G401.6 (cell line): Measurements from ENCODE around the gene DCAF16.

Experiments
- FAIRE-seq: peaks from 2 replicates; lab custom pipeline; 2012; peaks lifted over from hg19 to GRCh38; lab: Jason Lieb, UNC

The DCAF16 gene

DNA sequence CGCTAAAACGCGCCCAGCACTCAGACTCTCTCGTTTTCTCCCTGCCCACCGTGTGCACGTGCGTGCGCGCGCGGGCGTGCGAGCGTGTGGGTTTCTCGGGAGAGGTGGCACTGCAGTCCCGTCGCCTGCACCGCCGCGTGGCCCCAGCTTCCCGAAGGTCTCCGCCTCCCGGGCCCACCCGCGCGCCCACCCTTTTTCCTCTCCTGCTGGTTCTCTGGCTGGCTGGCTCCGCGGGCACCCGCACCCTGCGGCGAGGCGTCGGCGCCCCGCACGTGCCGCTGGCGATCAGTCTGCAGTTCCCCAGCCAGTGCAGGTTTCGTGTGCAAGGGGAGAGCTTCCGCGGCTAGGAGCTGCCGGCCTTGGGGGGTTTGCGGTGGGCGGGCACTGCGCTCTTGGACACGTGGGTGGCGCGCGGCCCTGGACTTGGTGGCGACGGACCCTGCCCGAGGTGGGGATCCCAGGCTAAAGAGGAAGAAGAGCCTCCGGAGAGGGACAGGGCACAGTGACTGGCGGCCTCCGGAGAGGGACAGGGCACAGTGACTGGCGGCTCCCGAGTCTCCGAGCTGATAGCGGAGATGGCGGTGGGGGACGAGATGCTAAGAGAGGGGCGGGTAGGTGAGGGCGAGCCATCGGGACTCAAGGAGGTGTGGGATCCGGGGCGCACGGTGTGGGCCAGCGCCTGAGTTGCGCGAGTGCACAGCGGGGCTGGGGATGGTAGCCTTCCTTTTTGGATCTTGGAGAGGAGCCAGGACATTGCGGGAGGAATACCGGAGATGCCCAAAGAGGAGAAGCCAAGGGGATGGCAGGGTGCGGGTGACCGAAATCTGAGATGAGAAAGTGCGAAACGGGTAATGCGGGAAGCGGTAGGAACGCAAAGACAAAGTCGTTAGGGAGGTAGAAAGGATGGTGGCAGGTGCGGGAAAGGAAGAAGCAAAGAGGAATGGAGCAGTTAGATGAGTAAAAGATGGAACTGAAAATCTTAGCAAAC, 29.0 kb downstream of the DCAF16 start, which contains the start of gene FAM184B:
FAM184B (minus strand) TSS at position 322 of the 988 bp plus-strand sequence. CDS start 322 bp downstream, outside the sequence.
- FAIRE-seq, result no peak

DNA sequence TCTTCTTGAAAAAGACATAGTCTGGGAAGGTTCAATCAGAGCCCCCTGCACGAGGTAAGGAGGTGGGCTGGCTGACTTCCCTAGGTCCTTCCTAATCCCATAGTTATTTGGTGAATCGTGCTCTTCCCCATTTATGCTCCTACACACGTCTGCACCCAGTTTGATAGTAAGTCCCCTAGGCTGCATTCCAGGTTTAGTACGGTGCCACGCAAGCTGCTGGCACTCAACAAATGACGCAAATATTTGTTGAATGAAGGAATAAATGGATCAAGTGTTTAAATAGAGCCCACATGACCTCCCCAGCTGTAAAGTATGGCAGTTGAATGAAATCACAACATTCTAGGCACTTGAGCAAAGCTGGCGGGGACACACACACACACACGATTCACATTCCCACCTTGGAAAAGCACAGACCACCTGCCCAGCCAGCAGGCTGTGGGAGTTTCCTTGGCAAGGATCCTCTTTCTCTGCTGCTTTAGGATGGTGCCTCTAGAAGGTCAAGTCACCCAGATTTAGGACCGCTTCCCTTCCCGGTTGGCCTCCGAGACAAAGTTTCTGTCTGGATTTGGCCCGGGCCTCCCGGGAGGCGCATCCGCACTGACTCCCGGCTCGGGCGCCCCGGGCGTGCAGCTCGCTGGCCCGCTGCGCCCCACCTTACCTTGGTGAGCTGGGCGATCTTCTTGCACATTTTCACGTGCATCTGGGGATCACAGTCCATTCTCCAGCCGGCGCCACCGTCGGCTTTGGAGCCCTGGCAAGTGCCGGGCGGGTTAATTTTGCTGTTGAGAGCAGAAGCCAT, 29.9 kb downstream of the DCAF16 start:
- FAIRE-seq, result no peak

DNA sequence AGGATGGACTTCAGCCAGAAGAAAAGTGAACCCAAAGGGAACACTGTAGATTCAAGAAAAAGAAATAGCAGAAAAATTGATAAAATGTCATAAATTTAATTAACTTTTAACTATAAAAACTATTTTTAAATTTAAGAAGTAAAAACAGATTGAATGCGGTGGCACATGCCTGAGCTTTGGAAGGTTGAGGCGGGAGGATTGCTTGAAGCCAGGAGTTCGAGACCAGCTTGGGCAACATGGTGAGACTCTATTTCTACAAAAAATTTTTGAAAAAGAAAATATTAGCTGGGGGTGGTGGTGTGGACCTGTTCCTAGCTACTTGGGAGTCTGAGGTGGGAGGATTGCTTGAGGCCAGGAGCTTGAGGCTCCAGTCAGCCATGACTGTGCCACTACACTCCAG, 32.1 kb downstream of the DCAF16 start:
- FAIRE-seq, result no peak

DNA sequence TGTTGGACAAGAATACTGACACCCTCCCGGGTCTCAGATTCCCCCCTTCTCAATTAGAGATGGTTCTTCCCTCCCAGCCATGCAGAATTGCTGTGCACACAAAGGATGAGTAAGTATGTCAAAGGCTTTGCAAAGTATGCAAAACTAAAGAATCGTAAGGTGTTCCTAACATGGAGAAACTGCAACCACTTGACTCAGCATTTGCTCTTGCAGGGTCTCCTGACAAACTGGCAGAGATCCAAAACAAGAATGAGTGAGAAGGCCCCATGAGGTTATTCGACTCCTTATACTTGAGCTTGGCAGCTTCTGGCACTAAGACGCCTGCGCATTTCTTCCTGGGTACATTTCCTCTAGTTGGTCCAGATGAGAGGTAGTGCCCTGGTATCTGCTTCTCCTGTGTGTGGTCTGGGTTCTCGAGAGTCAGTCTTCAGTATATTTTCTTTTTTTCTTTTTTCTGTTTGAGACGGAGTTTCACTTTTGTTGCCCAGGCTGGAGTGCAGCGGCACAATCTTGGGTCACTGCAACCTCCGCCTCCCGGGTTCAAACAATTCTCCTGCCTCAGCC, 37.3 kb downstream of the DCAF16 start:
- no peak for FAIRE-seq

DNA sequence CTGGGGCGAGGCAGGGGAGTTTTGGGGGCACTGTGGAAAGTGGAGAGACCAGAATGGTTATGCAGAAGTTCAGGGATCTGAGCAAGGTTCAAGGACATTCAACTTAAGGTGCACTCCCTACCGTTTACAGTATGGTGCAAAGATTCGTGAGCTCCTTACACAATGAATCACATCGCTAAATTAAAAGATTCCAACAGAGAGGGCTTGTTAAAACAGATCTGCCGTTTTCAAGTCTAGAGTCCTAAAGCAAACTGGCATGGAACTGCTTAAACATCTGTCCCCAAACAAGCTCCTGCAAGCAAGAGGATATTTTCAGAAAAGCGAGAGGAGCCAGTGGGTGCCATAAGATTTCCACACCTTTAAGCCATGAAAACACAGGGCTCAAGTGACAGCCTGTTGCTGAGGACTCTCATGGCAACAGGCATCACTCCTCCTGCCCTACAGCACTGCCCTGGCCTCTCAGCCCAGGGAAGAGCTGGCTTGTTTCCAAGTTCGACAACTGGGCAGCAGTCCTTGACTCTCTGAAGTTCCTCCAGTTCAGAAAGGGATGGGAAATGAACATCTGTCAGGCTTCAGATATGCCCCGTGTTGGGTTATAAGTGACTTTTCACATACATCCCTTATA, 39.2 kb downstream of the DCAF16 start:
- FAIRE-seq, result no peak

DNA sequence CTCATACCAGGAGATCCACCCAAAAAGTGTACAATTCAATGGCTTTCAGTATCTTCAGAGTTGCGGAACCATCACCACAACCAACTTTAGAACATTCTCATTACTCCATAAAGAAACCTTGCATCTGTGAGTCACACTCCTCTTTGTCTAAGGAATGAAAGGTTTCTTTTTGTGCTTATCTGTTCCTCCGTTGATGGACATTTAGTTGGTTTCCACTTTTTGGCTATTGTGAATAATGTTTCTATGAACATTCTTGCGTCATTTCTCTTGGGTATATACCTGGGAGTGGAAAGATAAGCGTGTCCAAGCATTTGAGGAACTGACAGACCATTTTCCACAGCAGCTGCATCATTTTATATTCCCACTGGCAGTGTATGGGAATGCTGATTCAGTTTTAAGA, 39.7 kb downstream of the DCAF16 start:
- no peak for FAIRE-seq

DNA sequence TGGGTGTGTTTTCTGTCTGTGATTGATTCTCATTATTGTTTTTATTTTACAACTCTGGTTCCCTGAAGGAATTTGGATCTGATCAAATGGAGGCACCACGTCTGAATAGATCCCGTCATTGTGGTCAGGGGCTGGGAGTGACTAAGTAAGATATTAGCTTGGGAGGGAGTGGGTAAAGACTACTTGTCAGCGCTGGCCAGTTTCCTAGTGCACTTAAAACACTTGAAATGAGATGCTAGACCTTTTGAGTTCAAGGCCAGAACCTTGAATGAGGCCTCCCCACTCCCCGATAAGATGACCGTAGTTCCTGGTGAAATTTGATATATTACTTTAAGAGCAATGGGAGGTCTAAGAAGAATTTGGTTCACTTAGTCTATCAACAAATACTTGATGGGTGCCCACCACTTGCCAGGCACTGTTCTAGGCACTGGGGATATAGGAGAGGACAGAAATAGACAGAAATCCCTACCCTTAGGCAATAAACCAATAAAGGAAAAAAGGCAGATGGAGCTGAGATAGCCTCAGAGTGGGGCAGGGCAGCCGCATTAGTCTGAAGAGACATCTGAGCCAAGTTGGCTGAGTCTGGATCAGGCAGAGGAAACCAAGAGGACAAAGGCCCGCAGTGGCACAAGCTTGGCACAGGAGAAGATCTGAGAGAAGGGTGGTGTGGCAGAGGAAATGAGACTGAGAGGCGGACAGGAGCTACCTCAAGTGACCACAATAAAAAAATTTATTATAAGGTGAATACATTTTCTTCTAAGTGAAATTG, 41.0 kb downstream of the DCAF16 start:
- FAIRE-seq, result no peak

DNA sequence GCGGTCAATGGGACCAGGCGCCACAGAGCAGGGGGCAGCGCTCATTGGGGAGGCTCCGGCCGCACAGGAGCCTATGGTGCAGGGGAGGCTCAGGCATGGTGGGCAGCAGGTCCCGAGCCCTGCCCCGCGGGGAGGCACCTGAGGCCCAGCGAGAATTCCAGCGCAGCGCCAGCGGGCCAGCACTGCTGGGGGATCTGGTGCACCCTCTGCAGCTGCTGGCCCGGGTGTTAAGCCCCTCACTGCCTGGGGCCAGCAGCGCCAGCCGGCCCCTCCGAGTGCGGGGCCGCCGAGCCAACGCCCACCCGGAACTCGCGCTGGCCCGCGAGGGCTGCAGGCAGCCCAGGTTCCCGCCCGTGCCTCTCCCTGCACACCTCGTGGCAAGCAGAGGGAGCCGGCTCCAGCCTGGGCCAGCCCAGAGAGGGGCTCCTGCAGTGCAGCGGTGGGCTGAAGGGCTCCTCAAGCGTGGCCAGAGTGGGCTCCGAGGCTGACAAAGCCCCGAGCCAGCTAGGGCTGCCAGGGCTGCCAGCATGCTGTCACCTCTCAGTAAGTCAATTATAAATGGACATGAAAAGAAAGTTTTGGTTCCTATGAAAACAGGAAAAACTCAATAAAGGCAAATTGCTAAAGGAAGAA, 43.6 kb downstream of the DCAF16 start:
- FAIRE-seq, result no peak

DNA sequence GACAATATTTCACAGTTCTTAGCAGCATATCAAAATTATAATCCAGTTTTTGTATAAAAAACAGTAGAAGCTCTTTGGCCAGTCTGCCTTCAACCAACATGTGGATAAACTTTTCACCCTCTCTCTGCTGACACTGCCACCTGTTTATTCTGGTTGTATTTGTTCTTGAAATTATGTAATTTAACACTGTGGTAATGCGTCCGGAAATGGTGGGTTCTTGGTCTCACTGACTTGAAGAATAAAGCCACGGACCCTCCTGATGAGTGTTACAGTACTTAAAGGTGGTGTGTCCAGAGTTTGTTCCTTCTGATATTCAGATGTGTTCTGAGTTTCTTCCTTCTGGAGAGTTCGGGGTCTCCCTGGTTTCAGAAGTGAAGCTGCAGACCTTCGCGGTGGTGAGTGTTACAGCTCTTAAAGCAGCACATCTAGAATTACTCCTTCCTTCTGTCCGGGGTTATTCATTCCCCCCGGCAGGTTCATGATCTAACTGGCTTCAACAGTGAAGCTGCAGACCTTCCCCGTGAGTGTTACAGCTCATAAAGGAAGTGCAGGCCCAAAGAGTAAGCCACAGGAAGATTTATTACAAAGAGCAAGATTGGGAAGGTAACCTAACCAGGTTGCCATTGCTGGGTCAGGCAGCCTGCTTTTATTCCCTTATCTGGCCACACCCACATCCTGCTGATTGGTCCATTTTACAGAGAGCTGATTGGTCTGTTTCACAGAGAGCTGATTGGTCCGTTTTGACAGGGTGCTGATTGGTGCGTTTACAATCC, 44.9 kb downstream of the DCAF16 start:
- no peak for FAIRE-seq

DNA sequence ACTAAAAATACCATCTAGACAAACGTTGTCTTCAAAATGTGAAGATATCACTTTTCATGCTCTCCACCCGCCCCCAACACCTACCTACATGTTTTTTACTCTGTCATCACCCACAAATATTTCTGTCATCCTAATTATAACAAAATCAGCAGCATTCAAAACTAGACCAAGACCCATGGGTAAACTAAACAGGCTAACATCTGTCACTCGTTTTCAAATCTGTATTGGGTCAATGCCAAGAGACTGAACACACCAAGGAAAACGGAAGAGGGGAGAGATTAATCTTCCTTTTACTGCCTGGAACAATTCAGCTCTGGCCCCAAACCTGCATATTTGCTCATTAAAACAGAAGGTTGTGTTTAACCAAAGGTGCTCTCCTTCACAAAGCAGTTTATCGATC, 46.6 kb downstream of the DCAF16 start:
- no peak for FAIRE-seq

DNA sequence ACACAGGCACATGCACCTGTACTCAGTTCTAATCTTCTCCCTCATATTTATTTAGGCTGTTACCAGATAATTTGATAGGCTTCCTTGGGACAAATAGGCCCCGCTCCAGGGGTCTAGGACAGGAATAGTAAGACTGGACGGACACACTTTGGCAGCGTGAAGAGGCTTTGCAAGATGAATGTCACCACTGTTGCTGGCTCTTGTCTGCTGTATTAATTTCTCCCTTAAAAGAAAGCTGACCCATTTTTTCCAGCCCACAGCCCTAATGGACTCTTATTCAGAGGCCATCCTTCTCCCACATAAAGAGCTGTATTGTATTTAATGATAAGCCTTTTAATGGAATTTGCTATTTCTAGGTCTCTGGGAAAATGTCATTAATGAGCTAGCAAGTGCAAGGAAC, 47.1 kb downstream of the DCAF16 start:
- FAIRE-seq, result no peak

DNA sequence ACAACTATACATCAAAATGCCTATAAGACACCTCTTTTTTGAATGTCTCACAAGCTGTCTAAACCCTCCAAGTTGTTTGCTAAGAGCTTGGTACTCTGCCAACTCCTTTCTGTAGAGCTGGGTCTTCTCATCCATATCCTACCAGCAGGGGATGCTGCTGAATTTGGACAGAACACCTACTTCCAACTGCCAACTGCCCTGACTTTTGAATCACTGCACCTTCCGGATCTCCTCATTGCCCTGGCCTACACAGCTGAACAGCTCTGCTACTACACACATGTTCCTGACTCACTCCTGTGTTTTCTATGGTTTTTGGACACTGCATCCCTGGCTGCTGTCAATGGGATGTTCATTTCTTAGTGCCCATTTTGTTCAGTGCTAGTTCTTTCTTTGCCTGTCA, 47.8 kb downstream of the DCAF16 start:
- FAIRE-seq, result no peak

DNA sequence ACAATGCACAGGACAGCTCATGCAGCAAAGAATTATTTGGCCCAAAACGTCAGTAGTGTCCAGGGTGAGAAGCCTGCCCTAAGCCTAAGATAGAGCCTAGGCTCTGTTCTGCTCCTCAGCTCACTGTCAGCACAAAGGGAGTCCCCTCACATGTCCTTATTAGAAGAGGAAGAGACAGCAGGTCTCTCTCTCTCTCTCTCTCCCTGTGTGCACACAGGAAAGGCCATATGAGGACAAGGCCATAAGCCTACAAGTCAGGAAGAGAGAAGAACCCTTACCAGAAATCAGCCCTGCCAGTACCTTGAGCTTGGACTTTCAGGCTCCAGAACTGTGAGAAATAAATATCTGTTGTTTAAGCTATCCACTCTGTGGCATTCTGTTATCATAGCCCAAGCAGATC, 49.5 kb downstream of the DCAF16 start:
- FAIRE-seq, result no peak

DNA sequence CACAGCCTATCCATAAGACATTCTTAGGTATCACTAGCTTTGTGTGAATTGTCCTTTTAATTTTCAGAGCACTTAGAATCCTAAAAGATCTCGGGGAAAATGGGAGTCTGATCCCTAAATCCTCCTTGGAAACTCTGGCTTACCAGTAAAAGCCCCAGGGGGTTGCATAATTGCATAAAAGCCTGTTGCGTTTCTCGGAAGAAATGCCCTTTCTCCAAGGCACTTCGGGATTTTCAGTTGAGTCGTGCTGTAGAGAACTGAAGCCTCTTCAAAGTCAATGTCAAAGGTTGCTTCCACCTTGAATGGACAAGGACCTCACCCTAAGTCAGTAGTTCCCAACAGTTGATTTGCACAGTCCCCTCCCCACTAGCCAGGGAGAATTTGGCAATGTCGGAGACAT, 49.9 kb downstream of the DCAF16 start:
- FAIRE-seq, result no peak

DNA sequence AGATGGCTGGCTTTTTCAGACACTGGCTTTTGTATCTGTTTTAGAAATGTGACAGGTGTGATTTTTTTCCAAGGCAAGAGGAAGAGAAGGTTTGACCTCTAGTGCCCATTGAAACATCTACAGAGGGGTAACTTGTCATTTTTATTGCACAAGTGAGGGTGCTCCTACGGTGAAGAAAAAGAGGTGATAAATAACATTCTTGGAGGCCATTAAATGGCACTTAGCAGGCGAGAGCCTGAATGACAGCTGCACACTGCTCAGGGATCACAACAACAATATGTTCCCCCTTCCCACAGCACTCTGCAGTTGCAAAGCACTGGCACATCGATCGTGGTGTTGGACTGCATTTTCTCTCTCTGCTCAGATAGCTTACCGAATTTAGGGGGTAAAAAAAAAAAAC, 52.1 kb downstream of the DCAF16 start:
- no peak for FAIRE-seq

DNA sequence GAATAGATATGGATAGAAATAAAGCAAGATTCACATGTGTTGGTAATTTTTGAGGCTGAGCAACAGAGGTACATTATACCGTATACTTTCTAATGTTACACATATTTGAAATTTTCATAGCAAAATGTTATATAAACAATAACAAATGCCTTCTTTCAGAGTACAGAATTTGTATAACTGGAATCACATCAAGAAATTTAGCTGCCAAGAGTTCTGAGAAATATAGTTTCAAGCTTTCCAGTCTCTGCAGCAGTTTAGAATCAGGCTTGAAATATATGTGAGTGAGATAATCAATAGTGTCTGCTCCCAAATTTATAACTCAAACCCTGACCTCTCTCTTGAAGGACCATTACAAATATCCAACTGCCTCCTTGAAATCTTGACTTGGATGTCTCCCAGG, 52.9 kb downstream of the DCAF16 start:
- FAIRE-seq, result no peak

DNA sequence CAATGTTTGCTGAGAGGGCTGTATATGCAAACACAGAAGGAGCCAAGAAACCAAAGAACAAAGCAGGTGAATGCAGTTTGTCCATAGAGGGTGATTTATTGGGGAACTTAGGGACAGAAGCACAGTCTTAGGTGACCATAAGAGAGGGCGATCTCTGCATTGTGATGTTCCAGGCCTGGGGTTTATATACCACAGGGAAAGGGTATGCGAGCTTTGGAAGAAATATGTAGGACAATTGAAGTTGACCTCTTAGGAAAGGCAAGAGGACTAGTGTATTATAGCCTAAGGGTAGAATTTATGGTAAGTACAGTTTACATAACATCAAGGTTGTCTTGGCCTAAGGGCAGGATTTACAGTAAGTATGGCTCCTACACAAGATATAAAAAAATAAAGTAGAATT, 56.9 kb downstream of the DCAF16 start:
- FAIRE-seq, result no peak
